HCT116 (cell line): ENCODE data around the gene ZIC4. TPM values are rescaled to one million over a fixed set of nuclear protein-coding genes. Genes with fewer than 3 reads are reported as not detected.

ENCODE experiments used
- ATAC-seq: fragments of 200-7000 bp; cut with Tn5 transposase; 2 replicates; pipeline ENCODE4 v1.9.1; 2020; ENCODE audit warnings: mild to moderate bottlenecking, moderate library complexity
- BruUV-seq: library from RNA; stranded (reverse); fragments of 400-500 nt; replicated peaks from 2 replicates; lab custom pipeline; 2021; lab: Mats Ljungman, UMichigan
- CTCF ChIA-PET: fragments of 300-600 bp; sonication (Branson Sonifier 250); formaldehyde crosslinking; loops from one replicate; lab custom pipeline; 2021; ENCODE audit warnings: antibody characterized with exemption; lab: Charles Lee
- POLR2A ChIA-PET: fragments of 300-600, 350-600 bp; sonication (Branson Sonifier 250); formaldehyde crosslinking; loops from one replicate; lab custom pipeline; 2021; ENCODE audit warnings: antibody characterized with exemption; lab: Charles Lee
- RAD21 ChIA-PET, 2 experiments: fragments of 300-600 bp; sonication (Branson Sonifier 250); formaldehyde crosslinking; loops; one replicate each; lab custom pipeline; 2023; ENCODE audit warnings: low total read pairs in 2 of 2; ENCODE audit not compliant: uncharacterized antibody in 2 of 2, unreplicated experiment in 2 of 2, low non-redundant PET in 1 of 2; lab: Charles Lee
- DNase-seq: peaks from one replicate; pipeline ENCODE4 v3.0.0-alpha.2; 2010; ENCODE audit warnings: low read depth, low spot score
- H2AFZ ChIP-seq: fragments of 200-600 bp; shearing (Covaris generic), sonication (generic); 2 replicates; pipeline ENCODE4 v1.6.1; 2017; ENCODE audit warnings: low read depth, mixed run types, mixed read lengths, antibody characterized with exemption, low read length; ENCODE audit not compliant: poor library complexity, severe bottlenecking
- H3K27ac ChIP-seq: 2 replicates; pipeline ENCODE4 v1.5.1; 2012; ENCODE audit warnings: low read depth, low read length
- H3K27me3 ChIP-seq: fragments of 200-600 bp; sonication (generic); 2 replicates; pipeline ENCODE4 v1.6.1; 2016; ENCODE audit warnings: mixed run types, low read length, mixed read lengths; ENCODE audit not compliant: insufficient read depth
- H3K36me3 ChIP-seq, 2 experiments: fragments of 200-500 bp in 1 of 2; fragments of 200-600 bp in 1 of 2; sonication (Bioruptor generic) in 1 of 2; sonication (generic) in 1 of 2; 2 replicates each; pipeline versions ENCODE4 v1.5.1 to v1.6.1; 2014 to 2016; ENCODE audit warnings: low read length in 2 of 2, inconsistent platforms in 1 of 2, mixed read lengths in 1 of 2, mixed run types in 1 of 2; ENCODE audit not compliant: insufficient read depth in 2 of 2, control insufficient read depth in 1 of 2
- H3K4me1 ChIP-seq, 2 experiments: fragments of 200-600 bp in 1 of 2; sonication (generic) in 1 of 2; 2 replicates each; pipeline versions ENCODE4 v1.5.1 to v1.6.1; 2012 to 2017; ENCODE audit warnings: low read length in 2 of 2, inconsistent platforms in 1 of 2, mild to moderate bottlenecking in 1 of 2, mixed read lengths in 1 of 2, mixed run types in 1 of 2, moderate library complexity in 1 of 2; ENCODE audit not compliant: insufficient read depth in 2 of 2, control insufficient read depth in 1 of 2
- H3K4me2 ChIP-seq: fragments of 200-600 bp; sonication (generic); 2 replicates; pipeline ENCODE4 v1.6.1; 2017; ENCODE audit warnings: mixed run types, low read length, mixed read lengths
- H3K4me3 ChIP-seq, 2 experiments: fragments of 200-600 bp in 1 of 2; sonication (generic) in 1 of 2; replicated peaks in 1 of 2; 2 replicates each; pipeline ENCODE4 v1.5.1; 2011 to 2016; ENCODE audit warnings: low read length in 2 of 2, control low read depth in 1 of 2, low read depth in 1 of 2, mild to moderate bottlenecking in 1 of 2, mixed read lengths in 1 of 2, mixed run types in 1 of 2
- H3K79me2 ChIP-seq: fragments of 200-600 bp; sonication (generic); 2 replicates; pipeline ENCODE4 v1.6.1; 2017; ENCODE audit warnings: mild to moderate bottlenecking, mixed run types, low read length, moderate library complexity, mixed read lengths; ENCODE audit not compliant: insufficient read depth
- H3K9ac ChIP-seq: fragments of 200-600 bp; sonication (generic); 2 replicates; pipeline ENCODE4 v1.6.1; 2016; ENCODE audit warnings: low read length, mixed read lengths
- H3K9me2 ChIP-seq: fragments of 200-600 bp; sonication (generic), shearing (Covaris generic); 2 replicates; pipeline ENCODE4 v1.6.1; 2017; ENCODE audit warnings: mixed run types, mild to moderate bottlenecking, moderate library complexity; ENCODE audit not compliant: insufficient read depth
- H3K9me3 ChIP-seq, 2 experiments: fragments of 200-500 bp in 1 of 2; fragments of 200-600 bp in 1 of 2; sonication (Bioruptor generic) in 1 of 2; sonication (generic) in 1 of 2; 2 replicates each; pipeline ENCODE4 v1.6.1; 2014 to 2017; ENCODE audit warnings: low read length in 2 of 2, mixed read lengths in 2 of 2, inconsistent platforms in 1 of 2, low read depth in 1 of 2, mild to moderate bottlenecking in 1 of 2, mixed run types in 1 of 2, moderate library complexity in 1 of 2; ENCODE audit not compliant: control insufficient read depth in 1 of 2, insufficient read depth in 1 of 2
- H4K20me1 ChIP-seq: fragments of 200-600 bp; sonication (generic), shearing (Covaris generic); 2 replicates; pipeline ENCODE4 v1.6.1; 2017; ENCODE audit warnings: mixed run types, mild to moderate bottlenecking, moderate library complexity; ENCODE audit not compliant: insufficient read depth
- ELF1 ChIP-seq: IDR thresholded peaks from 2 replicates; pipeline ENCODE4 v1.6.1; 2012; ENCODE audit warnings: low read depth, borderline replicate concordance
- EZH2 ChIP-seq: fragments of 200-600 bp; sonication (generic); IDR thresholded peaks from 2 replicates; pipeline ENCODE4 v1.6.1; 2017; ENCODE audit warnings: antibody characterized with exemption, mixed run types
- POLR2AphosphoS5 ChIP-seq: IDR thresholded peaks from 2 replicates; pipeline ENCODE4 v1.6.1; 2011; ENCODE audit warnings: mild to moderate bottlenecking, low read depth, low read length, moderate library complexity
- RAD21 ChIP-seq: IDR thresholded peaks from 2 replicates; pipeline ENCODE4 v1.6.1; 2012; ENCODE audit warnings: low read depth, mild to moderate bottlenecking
- SIN3A ChIP-seq: IDR thresholded peaks from 2 replicates; pipeline ENCODE4 v1.6.1; 2012; ENCODE audit warnings: low read depth
- SP1 ChIP-seq: IDR thresholded peaks from 2 replicates; pipeline ENCODE4 v1.6.1; 2012; ENCODE audit warnings: low read depth
- intact Hi-C: fragments of 100-400 bp; cut with micrococcal nuclease; formaldehyde crosslinking; loops from 2 replicates; pipeline ENCODE4 v1.10.0; 2022
- total RNA-seq: library from RNA; stranded (reverse); gene quantifications from one replicate; pipeline ENCODE4 v1.2.1, GENCODE V29; 2021; ENCODE audit not compliant: unreplicated experiment
- TF ChIP-seq, protein P1 (sequence below), 3 experiments: fragments of 200-600 bp in 1 of 3; sonication (generic) in 1 of 3; IDR thresholded peaks in 2 of 3; conservative IDR thresholded peaks in 1 of 3; 2 replicates each; pipeline ENCODE4 v1.5.1; 2012 to 2017; ENCODE audit warnings: low read depth in 2 of 3, low read length in 2 of 3, antibody characterized with exemption in 1 of 3, borderline replicate concordance in 1 of 3, control low read depth in 1 of 3, mild to moderate bottlenecking in 1 of 3, mixed read lengths in 1 of 3, mixed run types in 1 of 3, moderate library complexity in 1 of 3; ENCODE audit not compliant: insufficient read depth in 1 of 3

Gene ZIC4
- total RNA-seq, 1 experiment from 2014 or later = not detected

DNA sequence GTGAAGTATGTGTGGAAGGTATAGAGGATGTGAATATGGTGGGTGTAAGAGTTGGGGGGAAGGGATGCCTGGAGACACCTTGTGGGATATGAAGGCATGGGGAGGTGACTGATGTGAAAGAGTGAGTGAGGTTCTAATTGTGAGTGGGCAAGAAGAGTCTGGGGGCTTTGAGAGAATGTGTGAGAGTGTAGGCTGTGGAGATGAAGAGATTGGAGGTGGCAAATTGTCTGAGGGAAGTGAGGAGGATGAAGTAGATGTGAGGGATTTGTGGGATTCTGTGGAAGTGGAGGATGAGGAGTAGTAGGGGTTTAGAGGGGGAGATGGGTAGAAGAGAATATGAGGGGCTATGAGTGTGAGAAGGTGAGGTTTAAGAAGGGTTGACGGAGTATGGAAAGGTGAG, 41.6 kb downstream of the ZIC4 start:
- CTCF ChIA-PET = no interaction called here

DNA sequence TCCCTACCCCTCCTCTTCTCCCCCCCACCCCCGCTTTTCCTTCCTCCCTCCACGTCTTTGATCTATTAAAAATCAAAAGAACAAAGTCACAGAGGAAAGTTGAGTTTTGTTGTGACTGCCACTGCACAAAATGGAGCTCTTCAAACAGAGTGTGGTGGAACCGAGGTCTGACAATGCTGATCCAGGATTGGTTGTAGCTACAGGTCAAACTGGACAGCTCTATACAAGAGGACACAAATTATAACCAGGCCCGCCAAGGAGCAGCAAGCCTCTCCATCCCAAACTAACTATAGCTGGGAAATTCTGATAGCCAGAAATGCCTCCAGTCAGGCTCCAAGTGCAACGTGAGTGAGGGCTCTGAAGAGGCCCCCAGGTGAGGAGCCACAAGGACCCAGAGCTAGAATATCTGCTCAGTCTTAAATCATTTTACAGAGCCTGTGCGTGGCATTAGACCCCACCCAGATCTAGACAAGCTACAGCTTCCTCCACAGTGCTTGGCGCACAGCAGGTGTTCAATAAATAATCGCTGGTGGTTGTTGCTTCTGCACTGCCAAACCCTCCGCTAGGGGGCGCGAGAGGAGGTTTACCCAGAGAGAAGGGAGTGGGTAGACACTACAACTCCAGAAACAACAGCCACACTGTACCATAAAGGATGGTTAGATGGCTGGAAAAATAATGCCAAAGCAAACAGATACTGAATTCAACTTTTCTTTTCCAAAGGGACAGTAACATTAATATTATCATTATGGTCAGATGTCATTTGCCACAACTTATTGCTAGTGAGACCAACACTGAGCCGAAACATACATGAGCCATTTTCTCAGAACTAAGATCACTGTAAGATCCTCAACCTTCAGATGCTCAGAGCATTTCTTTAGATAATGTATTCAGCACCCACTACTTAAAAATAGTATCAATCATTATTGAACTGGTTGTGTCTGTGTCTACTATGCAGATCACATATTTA, 44.6 kb downstream of the ZIC4 start:
- Histone ChIP-seq H3K4me3 (no peak overlapping the region), H3K36me3 (no peaks in the 10 kb centered on the region), H2AFZ (no peak overlapping the region), H3K9me3 (no peaks in the 10 kb centered on the region), H3K27me3 (no peaks in the 10 kb centered on the region), H3K4me2 (no peak overlapping the region), H4K20me1 (no peaks in the 10 kb centered on the region), H3K4me1 (no peaks in the 10 kb centered on the region), H3K9me2 (no peaks in the 10 kb centered on the region), H3K79me2 (no peaks in the 10 kb centered on the region), H3K27ac (no peak overlapping the region), H3K9ac (no peak overlapping the region)
- peak; percentile 95 for ATAC-seq
- intact Hi-C loops = loop anchor here (5.0 kb wide), 1 partner anchor 716 kb away; no protein-coding TSS in a partner anchor
- ChIA-PET CTCF (interaction anchor here (0.9 to 1.1 kb wide), 10 partner anchors 9 to 716 kb away, joined by 3 to 8 read pairs (median 4); no protein-coding TSS in a partner anchor), POLR2A (no interaction called here), RAD21 (interaction anchor here in 1 of 2 experiments (0.5 kb wide), 1 partner anchor 74 kb away, joined by 4 read pairs; no protein-coding TSS in a partner anchor)
- DNase-seq = peak; percentile 34
- BruUV-seq = no TSS peak
- TF ChIP-seq SP1 (no peak), RAD21 (peak; percentile 57)
- TF ChIP-seq, protein P1, sequence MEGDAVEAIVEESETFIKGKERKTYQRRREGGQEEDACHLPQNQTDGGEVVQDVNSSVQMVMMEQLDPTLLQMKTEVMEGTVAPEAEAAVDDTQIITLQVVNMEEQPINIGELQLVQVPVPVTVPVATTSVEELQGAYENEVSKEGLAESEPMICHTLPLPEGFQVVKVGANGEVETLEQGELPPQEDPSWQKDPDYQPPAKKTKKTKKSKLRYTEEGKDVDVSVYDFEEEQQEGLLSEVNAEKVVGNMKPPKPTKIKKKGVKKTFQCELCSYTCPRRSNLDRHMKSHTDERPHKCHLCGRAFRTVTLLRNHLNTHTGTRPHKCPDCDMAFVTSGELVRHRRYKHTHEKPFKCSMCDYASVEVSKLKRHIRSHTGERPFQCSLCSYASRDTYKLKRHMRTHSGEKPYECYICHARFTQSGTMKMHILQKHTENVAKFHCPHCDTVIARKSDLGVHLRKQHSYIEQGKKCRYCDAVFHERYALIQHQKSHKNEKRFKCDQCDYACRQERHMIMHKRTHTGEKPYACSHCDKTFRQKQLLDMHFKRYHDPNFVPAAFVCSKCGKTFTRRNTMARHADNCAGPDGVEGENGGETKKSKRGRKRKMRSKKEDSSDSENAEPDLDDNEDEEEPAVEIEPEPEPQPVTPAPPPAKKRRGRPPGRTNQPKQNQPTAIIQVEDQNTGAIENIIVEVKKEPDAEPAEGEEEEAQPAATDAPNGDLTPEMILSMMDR (IDR thresholded peaks at IDR 0.05 in 2 of 3, conservative IDR thresholded peaks at IDR 0.05 in 1 of 3; ENCODE audit: borderline replicate concordance in 1 of 3, insufficient read depth in 1 of 3, low read depth in 2 of 3, low read length in 2 of 3) = peak; percentile 53 to 95 (median 84); a peak in 5 of 6 replicates

More for the DNA sequence above, 41.6 kb downstream of the ZIC4 start:
- intact Hi-C loops = loop anchor here (5.0 kb wide), 1 partner anchor 713 kb away; no protein-coding TSS in a partner anchor
- Histone ChIP-seq H3K27me3 (peaks cover 6% of the 10 kb centered on the region; the same call in 1 of the 2 replicates), H3K4me1 (no peaks in the 10 kb centered on the region), H3K27ac (no peak overlapping the region), H3K79me2 (no peaks in the 10 kb centered on the region), H3K9me3 (no peaks in the 10 kb centered on the region), H3K4me3 (no peak overlapping the region), H2AFZ (no peak overlapping the region), H3K36me3 (no peaks in the 10 kb centered on the region), H3K9ac (no peak overlapping the region), H3K9me2 (no peaks in the 10 kb centered on the region), H3K4me2 (no peak overlapping the region), H4K20me1 (no peaks in the 10 kb centered on the region)
- ChIA-PET RAD21 (no interaction called here), POLR2A (no interaction called here)
- BruUV-seq = no TSS peak
- no peak for TF ChIP-seq POLR2AphosphoS5
- no peak for TF ChIP-seq EZH2
- no peak for TF ChIP-seq SIN3A
- TF ChIP-seq ELF1 = no peak
- no peak for DNase-seq
- ATAC-seq = no peak
